C4-2B (cell line): ENCODE data around the gene C1S.

Experiments
- ZFX ChIP-seq: fragments of 450-650 bp; IDR thresholded peaks from 2 replicates; pipeline ENCODE4 v1.6.1; 2017
- TF ChIP-seq, protein P1 (sequence below): fragments of 450-650 bp; conservative IDR thresholded peaks from 2 replicates; pipeline ENCODE4 v1.5.1; 2017; ENCODE audit warnings: mild to moderate bottlenecking

DNA sequence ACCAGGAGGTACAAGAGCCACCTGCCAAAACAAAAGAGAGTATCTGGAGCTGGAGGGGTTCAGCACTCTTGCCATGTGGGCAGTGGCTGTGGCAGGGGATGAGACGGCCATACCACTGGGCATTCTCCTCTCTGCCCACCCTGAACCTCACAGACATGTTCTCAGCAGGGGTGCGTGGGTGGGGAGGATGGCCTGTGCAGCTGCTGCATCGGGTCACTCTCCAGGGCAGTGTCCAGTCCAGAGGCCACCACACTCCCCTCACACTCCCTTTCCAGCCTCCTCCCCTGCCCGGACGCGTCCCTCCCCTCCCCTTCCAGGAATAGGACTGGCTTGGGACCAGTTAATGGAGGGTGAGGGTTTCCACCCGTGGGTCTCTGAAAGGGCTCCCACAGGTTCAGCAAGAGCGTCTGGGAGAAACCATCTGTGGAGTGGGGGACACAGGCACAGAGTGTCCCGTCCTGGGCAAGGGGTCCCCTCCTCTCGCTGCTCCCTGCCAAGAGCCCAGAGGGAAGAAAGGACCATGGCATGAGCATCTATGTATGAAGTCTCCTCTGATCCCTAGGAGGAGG, 31.2 kb downstream of the C1S start:
- TF ChIP-seq, protein P1, sequence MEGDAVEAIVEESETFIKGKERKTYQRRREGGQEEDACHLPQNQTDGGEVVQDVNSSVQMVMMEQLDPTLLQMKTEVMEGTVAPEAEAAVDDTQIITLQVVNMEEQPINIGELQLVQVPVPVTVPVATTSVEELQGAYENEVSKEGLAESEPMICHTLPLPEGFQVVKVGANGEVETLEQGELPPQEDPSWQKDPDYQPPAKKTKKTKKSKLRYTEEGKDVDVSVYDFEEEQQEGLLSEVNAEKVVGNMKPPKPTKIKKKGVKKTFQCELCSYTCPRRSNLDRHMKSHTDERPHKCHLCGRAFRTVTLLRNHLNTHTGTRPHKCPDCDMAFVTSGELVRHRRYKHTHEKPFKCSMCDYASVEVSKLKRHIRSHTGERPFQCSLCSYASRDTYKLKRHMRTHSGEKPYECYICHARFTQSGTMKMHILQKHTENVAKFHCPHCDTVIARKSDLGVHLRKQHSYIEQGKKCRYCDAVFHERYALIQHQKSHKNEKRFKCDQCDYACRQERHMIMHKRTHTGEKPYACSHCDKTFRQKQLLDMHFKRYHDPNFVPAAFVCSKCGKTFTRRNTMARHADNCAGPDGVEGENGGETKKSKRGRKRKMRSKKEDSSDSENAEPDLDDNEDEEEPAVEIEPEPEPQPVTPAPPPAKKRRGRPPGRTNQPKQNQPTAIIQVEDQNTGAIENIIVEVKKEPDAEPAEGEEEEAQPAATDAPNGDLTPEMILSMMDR = no peak
- no peak for TF ChIP-seq ZFX
